ENCODE data around the gene ANGPTL2.

The ANGPTL2 gene

GRCh38 chr9:127118597-127119319 lies 3.7 kb downstream of the ANGPTL2 start:
- DNase-seq (ENCODE audit: low read depth, low spot score) = no peak

GRCh38 chr9:127117801-127118200 lies 4.6 kb downstream of the ANGPTL2 start:
- no peak for DNase-seq (ENCODE audit: low read depth, low spot score)

- DNase-seq (ENCODE audit: low read depth, low spot score) = no peak
These were observed 5.5 kb downstream of the ANGPTL2 start for GRCh38 chr9:127116957-127117356.

GRCh38 chr9:127116088-127116726 lies 6.2 kb downstream of the ANGPTL2 start:
- no peak for DNase-seq (ENCODE audit: low read depth, low spot score)

- DNase-seq (ENCODE audit: low read depth, low spot score) = no peak
These were observed 7.8 kb downstream of the ANGPTL2 start for GRCh38 chr9:127114606-127115005.

GRCh38 chr9:127113191-127113972 lies 9.1 kb downstream of the ANGPTL2 start:
- DNase-seq (ENCODE audit: low read depth, low spot score) = no peak

GRCh38 chr9:127112735-127113161 lies 9.7 kb downstream of the ANGPTL2 start:
- no peak for DNase-seq (ENCODE audit: low read depth, low spot score)

- DNase-seq (ENCODE audit: low read depth, low spot score) = no peak
These were observed 10.4 kb downstream of the ANGPTL2 start for GRCh38 chr9:127112056-127112455.

- no peak for DNase-seq (ENCODE audit: low read depth, low spot score)
These were observed 13.2 kb downstream of the ANGPTL2 start for GRCh38 chr9:127109212-127109711.

- no peak for DNase-seq (ENCODE audit: low read depth, low spot score)
These were observed 14.2 kb downstream of the ANGPTL2 start for GRCh38 chr9:127107929-127108876.

GRCh38 chr9:127107171-127107928 lies 15.1 kb downstream of the ANGPTL2 start:
- DNase-seq (ENCODE audit: low read depth, low spot score) = no peak

GRCh38 chr9:127106466-127106855 lies 16.0 kb downstream of the ANGPTL2 start:
- no peak for DNase-seq (ENCODE audit: low read depth, low spot score)

GRCh38 chr9:127105805-127106465 lies 16.5 kb downstream of the ANGPTL2 start:
- DNase-seq (ENCODE audit: low read depth, low spot score) = no peak

- no peak for DNase-seq (ENCODE audit: low read depth, low spot score)
These were observed 17.7 kb downstream of the ANGPTL2 start for GRCh38 chr9:127104581-127105311.

GRCh38 chr9:127102788-127103187 lies 19.6 kb downstream of the ANGPTL2 start:
- DNase-seq (ENCODE audit: low read depth, low spot score) = no peak

- no peak for DNase-seq (ENCODE audit: low read depth, low spot score)
These were observed 20.3 kb downstream of the ANGPTL2 start for GRCh38 chr9:127102176-127102575.

GRCh38 chr9:127099664-127100063 lies 22.8 kb downstream of the ANGPTL2 start:
- no peak for DNase-seq (ENCODE audit: low read depth, low spot score)

- no peak for DNase-seq (ENCODE audit: low read depth, low spot score)
These were observed 23.4 kb downstream of the ANGPTL2 start for GRCh38 chr9:127098916-127099553.

- no peak for DNase-seq (ENCODE audit: low read depth, low spot score)
These were observed 24.8 kb downstream of the ANGPTL2 start for GRCh38 chr9:127097683-127098082.

Measured in smooth muscle cell of the brain vasculature (primary cell).